Parathyroid adenoma (tissue), 2 donors: ENCODE measurements around the gene SLC1A3.

Experiments used
- H2AFZ ChIP-seq: fragments of 300-600 bp; sonication (generic); one replicate; pipeline ENCODE4 v1.7.0; 2017; ENCODE audit warnings: antibody characterized with exemption, mild to moderate bottlenecking
- H3K27ac ChIP-seq: fragments of 300-600 bp; sonication (generic); one replicate; pipeline ENCODE4 v1.7.0; 2017
- H3K27me3 ChIP-seq: fragments of 300-600 bp; sonication (generic); one replicate; pipeline ENCODE4 v1.7.0; 2017; ENCODE audit warnings: low read length; ENCODE audit not compliant: control insufficient read depth, insufficient read depth
- H3K36me3 ChIP-seq: fragments of 300-600 bp; sonication (generic); one replicate; pipeline ENCODE4 v1.7.0; 2017; ENCODE audit warnings: low read length; ENCODE audit not compliant: control insufficient read depth, insufficient read depth
- H3K4me1 ChIP-seq: fragments of 300-600 bp; sonication (generic); one replicate; pipeline ENCODE4 v1.7.0; 2017; ENCODE audit warnings: control low read depth
- H3K4me2 ChIP-seq: fragments of 300-600 bp; sonication (generic); one replicate; pipeline ENCODE4 v1.7.0; 2017; ENCODE audit warnings: low read length
- H3K4me3 ChIP-seq: fragments of 300-600 bp; sonication (generic); one replicate; pipeline ENCODE4 v1.7.0; 2017; ENCODE audit warnings: low read depth, low read length
- H3K79me2 ChIP-seq: fragments of 300-600 bp; sonication (generic); one replicate; pipeline ENCODE4 v1.7.0; 2017; ENCODE audit warnings: control low read depth
- H3K9ac ChIP-seq: fragments of 300-600 bp; sonication (generic); one replicate; pipeline ENCODE4 v1.7.0; 2017; ENCODE audit warnings: mild to moderate bottlenecking
- H3K9me3 ChIP-seq: fragments of 300-600 bp; sonication (generic); one replicate; pipeline ENCODE4 v1.7.0; 2017; ENCODE audit warnings: low read length; ENCODE audit not compliant: control insufficient read depth
- CTCF ChIP-seq: fragments of 300-600 bp; sonication (generic); IDR thresholded peaks from one replicate; pipeline ENCODE4 v1.7.0; 2017; ENCODE audit warnings: antibody characterized with exemption, mild to moderate bottlenecking
- donor health status: primary hyperparathyroidism.

The SLC1A3 gene

GRCh38 chr5:36717131-36717695 is 110.8 kb downstream of the SLC1A3 start:
- H3K4me3 ChIP-seq: no peak overlapping the region
- no peaks in the 10 kb centered on the region for H3K9me3 ChIP-seq
- no peaks in the 10 kb centered on the region for H3K4me1 ChIP-seq
- H3K4me2 ChIP-seq: no peak overlapping the region
- no peak overlapping the region for H2AFZ ChIP-seq
- H3K27ac ChIP-seq: no peak overlapping the region
- H3K27me3 ChIP-seq: no peaks in the 10 kb centered on the region
- no peak for TF ChIP-seq CTCF
- no peaks in the 10 kb centered on the region for H3K36me3 ChIP-seq
- H3K9ac ChIP-seq: no peak overlapping the region
- H3K79me2 ChIP-seq: no peaks in the 10 kb centered on the region

- no peaks in the 10 kb centered on the region for H3K4me1 ChIP-seq
- H3K9me3 ChIP-seq: no peaks in the 10 kb centered on the region
- TF ChIP-seq CTCF: no peak
- no peak overlapping the region for H3K9ac ChIP-seq
- H3K36me3 ChIP-seq: no peaks in the 10 kb centered on the region
- H3K27me3 ChIP-seq: no peaks in the 10 kb centered on the region
- H3K79me2 ChIP-seq: no peaks in the 10 kb centered on the region
- H2AFZ ChIP-seq: no peak overlapping the region
- no peak overlapping the region for H3K27ac ChIP-seq
- H3K4me2 ChIP-seq: no peak overlapping the region
- no peak overlapping the region for H3K4me3 ChIP-seq
These were observed 112.9 kb downstream of the SLC1A3 start for GRCh38 chr5:36719282-36719681.

- no peaks in the 10 kb centered on the region for H3K36me3 ChIP-seq
- no peaks in the 10 kb centered on the region for H3K9me3 ChIP-seq
- H3K27me3 ChIP-seq: no peaks in the 10 kb centered on the region
- TF ChIP-seq CTCF: no peak
- H3K4me1 ChIP-seq: no peaks in the 10 kb centered on the region
- no peak overlapping the region for H3K27ac ChIP-seq
- H3K9ac ChIP-seq: no peak overlapping the region
- H3K4me3 ChIP-seq: no peak overlapping the region
- no peaks in the 10 kb centered on the region for H3K79me2 ChIP-seq
- no peak overlapping the region for H3K4me2 ChIP-seq
- H2AFZ ChIP-seq: no peak overlapping the region
These were observed 114.3 kb downstream of the SLC1A3 start for GRCh38 chr5:36720688-36721087.

GRCh38 chr5:36721664-36722235 is 115.3 kb downstream of the SLC1A3 start:
- Histone ChIP-seq H3K36me3 (no peaks in the 10 kb centered on the region), H3K27ac (no peak overlapping the region)

More at GRCh38 chr5:36721664-36722235, 115.3 kb downstream of the SLC1A3 start:
- Histone ChIP-seq H3K9me3 (no peaks in the 10 kb centered on the region), H2AFZ (no peak overlapping the region), H3K4me3 (no peak overlapping the region), H3K4me1 (no peaks in the 10 kb centered on the region), H3K27me3 (no peaks in the 10 kb centered on the region), H3K9ac (no peak overlapping the region), H3K79me2 (no peaks in the 10 kb centered on the region), H3K4me2 (no peak overlapping the region)
- TF ChIP-seq CTCF: no peak
